Measurements from ENCODE around the gene PSMG4. TPM values are rescaled to one million over a fixed set of nuclear protein-coding genes. Genes with fewer than 3 reads are reported as not detected.

The PSMG4 gene
- polyA plus RNA-seq, 2 of the 4 experiments (the other 2 are of a cell fraction) = 15.0 to 21.9 TPM

DNA sequence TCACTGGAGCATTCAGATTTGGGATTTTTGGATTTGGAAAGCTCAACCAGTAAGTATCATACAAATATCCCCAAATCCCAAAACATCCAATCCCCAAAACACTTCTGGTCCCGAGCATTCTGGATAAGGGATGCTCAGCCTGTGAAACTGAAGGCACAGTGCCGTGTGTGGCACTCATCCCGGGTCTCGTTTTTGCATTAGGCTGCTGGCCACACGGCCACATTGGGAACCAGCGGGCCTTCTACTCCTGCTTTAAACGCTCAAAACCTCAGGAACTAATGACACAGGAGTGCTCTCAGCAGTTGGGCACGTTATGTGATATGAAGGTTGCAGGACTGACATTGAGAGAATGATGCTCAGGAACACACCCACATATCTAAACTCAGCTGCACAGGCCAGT is 35.6 kb downstream of the PSMG4 start:
- ATAC-seq (no peak), FAIRE-seq (no peak), DNase-seq (ENCODE audit: low read depth in 1 of 2, low spot score in 1 of 2) (no peak)
- WGBS (ENCODE audit: missing lambda C conversion rate) = 94% methylated on average over 7 of the region's 8 CpGs
- H3K27ac ChIP-seq = no peak overlapping the region
- ChIA-PET POLR2A (no interaction called here), CTCF (interaction anchor here (2.5 to 4.2 kb wide), 2 partner anchors 12 to 15 kb away, joined by 10 to 15 read pairs; no protein-coding TSS in a partner anchor)
- no peaks in the 10 kb centered on the region for H3K9me3 ChIP-seq
- H3K4me3 ChIP-seq = no peak overlapping the region
- H3K4me2 ChIP-seq = no peak overlapping the region
- no peak for TF ChIP-seq CHD4 (IDR thresholded peaks at IDR 0.05; ENCODE audit: borderline replicate concordance)
- no peak for TF ChIP-seq E2F6 (IDR thresholded peaks at IDR 0.05; ENCODE audit: borderline replicate concordance, low read depth)
- no peak for TF ChIP-seq RAD21 (conservative IDR thresholded peaks at IDR 0.05 in 1 of 2, IDR thresholded peaks at IDR 0.05 in 1 of 2)
- no peak for TF ChIP-seq HEYL (CRISPR knock-in tag; IDR thresholded peaks at IDR 0.05)
- TF ChIP-seq HOXB13 (CRISPR knock-in tag; IDR thresholded peaks at IDR 0.05; ENCODE audit: low read depth) = no peak
- TF ChIP-seq ZFP36 (IDR thresholded peaks at IDR 0.05; ENCODE audit: borderline replicate concordance, partially characterized antibody) = no peak
- no peak for TF ChIP-seq TFCP2L1 (CRISPR knock-in tag; IDR thresholded peaks at IDR 0.05)
- no peak for TF ChIP-seq ZC3H11A (IDR thresholded peaks at IDR 0.05)
- TF ChIP-seq CBX2 (IDR thresholded peaks at IDR 0.05; ENCODE audit: borderline replicate concordance, low read depth) = no peak
- TF ChIP-seq FOSB (CRISPR knock-in tag; IDR thresholded peaks at IDR 0.05) = no peak
- TF ChIP-seq ZSCAN20 (CRISPR knock-in tag; IDR thresholded peaks at IDR 0.05) = no peak
- no peak for TF ChIP-seq JUNB (IDR thresholded peaks at IDR 0.05)
- TF ChIP-seq KDM5A (IDR thresholded peaks at IDR 0.05) = no peak
- TF ChIP-seq JUN (IDR thresholded peaks at IDR 0.05) = no peak
- TF ChIP-seq EP300 (IDR thresholded peaks at IDR 0.05) = no peak
- no peak for TF ChIP-seq EHF (CRISPR knock-in tag; IDR thresholded peaks at IDR 0.05)
- TF ChIP-seq POLR2AphosphoS2 (conservative IDR thresholded peaks at IDR 0.05; ENCODE audit: low read length) = no peak
- peaks cover 13% of the 10 kb centered on the region for H3K4me1 ChIP-seq

DNA sequence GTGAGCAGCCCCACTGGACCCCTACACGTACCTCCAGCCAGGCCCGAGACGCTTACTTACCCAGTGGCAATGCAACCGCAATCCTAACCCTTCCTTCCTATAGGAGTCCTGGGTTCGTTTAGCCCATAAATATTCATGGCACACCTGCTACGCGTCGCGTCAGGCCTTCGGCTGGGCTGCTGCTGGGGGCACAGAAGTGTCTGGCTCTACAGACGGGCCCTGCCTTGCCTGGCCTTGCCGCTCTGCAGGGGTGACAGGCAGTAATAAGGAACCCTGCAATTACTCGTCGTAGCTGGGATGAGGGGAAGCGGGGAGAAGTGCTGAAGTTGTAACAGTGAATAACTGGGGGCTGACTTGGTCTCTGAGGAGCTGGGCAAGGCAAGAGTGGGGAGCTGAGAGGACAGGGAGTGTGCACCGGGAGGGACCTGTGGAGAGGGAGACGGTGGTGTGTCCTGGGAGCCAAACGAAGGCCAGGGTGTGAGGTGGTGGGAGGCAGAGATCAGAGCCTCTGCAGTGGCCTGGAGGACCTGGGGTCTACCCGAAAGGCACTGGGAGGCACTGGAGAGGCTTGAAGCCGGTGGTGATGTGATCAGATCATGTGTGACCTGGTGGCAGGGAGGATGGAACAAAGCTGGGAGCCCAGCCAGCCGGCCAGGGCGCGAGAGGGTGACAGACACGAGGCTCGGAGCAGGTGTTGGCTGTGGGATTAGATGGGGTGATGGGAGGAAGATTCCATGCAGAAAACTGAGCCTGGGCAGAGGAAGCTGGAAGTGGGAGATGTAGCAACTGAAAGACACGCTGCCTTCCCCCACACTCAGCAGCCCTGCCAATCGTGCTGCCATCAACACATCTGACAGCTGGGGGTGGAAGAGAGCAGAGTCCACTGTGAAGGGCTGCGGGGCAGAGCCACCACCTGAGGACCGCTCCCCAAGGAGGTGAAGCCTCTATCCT is 36.4 kb downstream of the PSMG4 start:
- no peak overlapping the region for H3K4me2 ChIP-seq
- POLR2A ChIA-PET = no interaction called here
- 84% methylated on average over 28 of the region's 29 CpGs for WGBS (ENCODE audit: missing lambda C conversion rate)
- peaks cover 13% of the 10 kb centered on the region for H3K4me1 ChIP-seq
- no peaks in the 10 kb centered on the region for H3K9me3 ChIP-seq
- DNase-seq (ENCODE audit: low read depth in 1 of 2, low spot score in 1 of 2) = peak in 1 of 2 experiments; percentile 16
- CTCF ChIA-PET = interaction anchor here (1.0 to 4.2 kb wide), 5 partner anchors 10 to 437 kb away, joined by 4 to 15 read pairs (median 9); no protein-coding TSS in a partner anchor
- no peak for TF ChIP-seq CBX2 (IDR thresholded peaks at IDR 0.05; ENCODE audit: borderline replicate concordance, low read depth)
- 0 out of 3 replicates have a peak, but pooled peaks have one; percentile 14 for TF ChIP-seq SMC3 (IDR thresholded peaks at IDR 0.05)
- 0 out of 5 replicates have a peak, but pooled peaks of 1 of the 2 experiments have one; percentile 10 for TF ChIP-seq RAD21 (conservative IDR thresholded peaks at IDR 0.05 in 1 of 2, IDR thresholded peaks at IDR 0.05 in 1 of 2)
- H3K4me3 ChIP-seq = no peak overlapping the region
- no peak for FAIRE-seq
- H3K27ac ChIP-seq = no peak overlapping the region
- peak; percentile 64 to 76; a peak in 4 of 6 replicates for ATAC-seq

GRCh38 chr6:3296078-3296477 is 37.3 kb downstream of the PSMG4 start:
- ChIA-PET CTCF (interaction anchor here (1.0 to 4.2 kb wide), 6 partner anchors 9 to 436 kb away, joined by 3 to 15 read pairs (median 9); no protein-coding TSS in a partner anchor), POLR2A (no interaction called here)
- no peak for FAIRE-seq
- Histone ChIP-seq H3K4me2 (no peak overlapping the region), H3K4me1 (peaks cover 13% of the 10 kb centered on the region), H3K4me3 (no peak overlapping the region), H3K27ac (no peak overlapping the region), H3K9me3 (no peaks in the 10 kb centered on the region)
- TF ChIP-seq SMC3 (IDR thresholded peaks at IDR 0.05) (no peak), POLR2AphosphoS2 (conservative IDR thresholded peaks at IDR 0.05; ENCODE audit: low read length) (no peak)
- DNase-seq (ENCODE audit: low read depth in 1 of 2, low spot score in 1 of 2) = no peak
- 93% methylated on average over 9 of the region's 10 CpGs for WGBS (ENCODE audit: missing lambda C conversion rate)
- no peak for ATAC-seq

Data from A549 (cell line).